HUES48 (cell line): ENCODE measurements around the gene SON.
"Not testable (repeated sequence)": the region's sequence is repeated elsewhere in the genome, so short reads cannot be mapped to it uniquely, and the experiment has no call there.

Experiments used
- H3K27ac ChIP-seq: one replicate; pipeline ENCODE4 v1.7.0; 2013; ENCODE audit warnings: low read depth, low read length, inconsistent platforms
- H3K27me3 ChIP-seq: 2 replicates; pipeline ENCODE4 v1.6.1; 2013; ENCODE audit warnings: mild to moderate bottlenecking, low read length; ENCODE audit not compliant: control insufficient read depth, insufficient read depth
- H3K36me3 ChIP-seq: 2 replicates; pipeline ENCODE4 v1.6.1; 2013; ENCODE audit warnings: low read length; ENCODE audit not compliant: control insufficient read depth, insufficient read depth
- H3K4me1 ChIP-seq: 2 replicates; pipeline ENCODE4 v1.6.1; 2013; ENCODE audit warnings: mild to moderate bottlenecking, low read length; ENCODE audit not compliant: control insufficient read depth, insufficient read depth
- H3K4me3 ChIP-seq: 2 replicates; pipeline ENCODE4 v1.5.1; 2013; ENCODE audit warnings: mild to moderate bottlenecking, low read depth, low read length
- H3K9ac ChIP-seq: 2 replicates; pipeline ENCODE4 v1.6.1; 2013; ENCODE audit warnings: mild to moderate bottlenecking, low read depth, low read length, moderate library complexity
- H3K9me3 ChIP-seq: 2 replicates; pipeline ENCODE4 v1.6.1; 2013; ENCODE audit warnings: low read length; ENCODE audit not compliant: control insufficient read depth, insufficient read depth

Gene SON

DNA sequence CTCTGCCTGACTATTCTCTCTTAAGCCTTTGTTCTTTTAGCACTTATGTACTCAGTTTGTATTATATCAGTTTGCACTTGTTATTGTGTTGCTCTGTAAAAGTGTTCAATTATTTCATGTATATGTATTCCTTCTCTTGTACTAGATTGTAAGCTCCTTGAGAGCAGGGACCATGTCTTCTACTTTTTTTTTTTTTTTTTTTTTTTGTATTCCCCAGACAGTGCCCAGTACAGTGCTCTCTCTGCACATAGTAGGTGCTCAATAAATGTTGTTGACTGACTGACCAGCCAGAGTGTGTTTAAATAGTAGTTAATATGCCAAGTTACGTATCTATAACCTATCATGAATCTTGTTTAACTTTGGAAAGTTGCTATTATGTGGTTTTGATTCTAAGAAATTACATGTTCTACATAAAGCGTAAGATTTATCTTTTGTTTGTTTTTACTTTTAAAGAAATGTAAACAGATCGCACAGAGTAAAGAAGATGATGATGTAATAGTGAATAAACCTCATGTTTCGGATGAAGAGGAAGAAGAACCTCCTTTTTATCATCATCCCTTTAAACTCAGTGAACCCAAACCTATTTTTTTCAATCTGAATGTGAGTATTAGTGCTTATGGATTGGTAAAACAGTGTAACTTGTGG, 16.1 kb downstream of the SON start:
- Histone ChIP-seq H3K36me3 (peaks cover 97% of the 10 kb centered on the region), H3K9ac (no peak overlapping the region), H3K27ac (no peak overlapping the region), H3K4me1 (no peaks in the 10 kb centered on the region), H3K4me3 (no peak overlapping the region), H3K27me3 (no peaks in the 10 kb centered on the region), H3K9me3 (no peaks in the 10 kb centered on the region)

DNA sequence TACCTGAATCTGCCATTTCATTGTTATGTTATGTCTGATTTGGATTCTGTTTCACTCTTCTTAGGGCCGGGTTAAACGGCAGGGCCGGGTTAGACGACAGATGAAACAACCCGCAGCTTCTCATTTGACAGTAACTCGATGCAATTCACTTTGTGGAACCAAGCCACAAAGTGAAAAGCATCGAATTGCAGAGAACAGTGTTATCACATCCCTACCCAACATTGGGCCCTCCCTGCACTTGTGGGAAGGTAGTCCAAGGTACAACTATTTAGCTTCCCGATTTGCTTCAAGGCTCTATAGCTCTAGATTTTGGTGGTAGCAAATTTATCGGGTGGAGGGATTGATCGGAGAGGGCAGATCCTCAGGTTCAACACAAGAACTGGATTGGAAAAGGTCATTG, 17.0 kb downstream of the SON start:
- Histone ChIP-seq H3K9ac (no peak overlapping the region), H3K27ac (no peak overlapping the region), H3K9me3 (no peaks in the 10 kb centered on the region), H3K4me3 (no peak overlapping the region), H3K36me3 (peaks cover 97% of the 10 kb centered on the region), H3K27me3 (no peaks in the 10 kb centered on the region), H3K4me1 (no peaks in the 10 kb centered on the region)

DNA sequence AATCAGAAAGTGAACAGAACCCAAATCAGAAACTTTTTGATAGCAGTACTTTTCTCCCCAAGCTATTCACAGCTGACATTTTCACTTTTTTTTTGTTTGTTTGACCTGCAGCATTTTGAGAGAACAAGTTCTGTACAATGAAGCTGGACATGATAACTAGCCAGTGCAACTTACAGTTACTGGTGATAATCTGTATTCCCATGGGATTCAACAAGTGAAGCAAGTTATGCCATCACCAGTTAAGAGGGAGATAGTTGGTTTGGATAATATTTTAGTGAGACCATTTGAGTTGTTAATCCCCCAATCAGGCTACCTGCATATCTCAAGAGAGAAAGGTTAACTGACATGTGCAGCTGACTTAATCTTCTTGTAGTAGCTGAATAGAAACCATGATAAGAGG, 18.1 kb downstream of the SON start:
- Histone ChIP-seq H3K4me3 (no peak overlapping the region), H3K36me3 (peaks cover 98% of the 10 kb centered on the region), H3K27ac (no peak overlapping the region), H3K4me1 (no peaks in the 10 kb centered on the region), H3K9me3 (no peaks in the 10 kb centered on the region), H3K9ac (no peak overlapping the region), H3K27me3 (no peaks in the 10 kb centered on the region)

DNA sequence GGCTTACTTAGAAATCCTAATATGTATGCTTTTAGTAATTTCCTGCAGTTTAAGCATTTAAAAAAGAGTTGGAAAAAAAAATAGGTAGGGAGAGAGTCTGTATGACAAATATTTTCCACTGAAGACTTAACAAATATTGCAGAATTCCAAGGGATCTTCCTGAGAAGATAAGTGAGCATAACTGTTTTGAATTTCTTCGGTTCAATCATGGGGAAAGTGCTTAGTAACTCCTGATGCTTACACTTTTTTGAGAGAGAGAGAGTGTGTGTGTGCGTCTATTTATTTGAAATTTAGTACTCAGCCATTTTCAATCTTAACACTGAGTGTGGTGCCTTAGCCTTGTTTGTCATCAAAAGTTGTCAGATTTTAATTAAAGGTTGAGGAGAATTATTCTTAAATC, 18.5 kb downstream of the SON start:
- Histone ChIP-seq H3K27ac (no peak overlapping the region), H3K4me1 (no peaks in the 10 kb centered on the region), H3K4me3 (no peak overlapping the region), H3K9me3 (no peaks in the 10 kb centered on the region), H3K9ac (no peak overlapping the region), H3K36me3 (peaks cover 99% of the 10 kb centered on the region), H3K27me3 (no peaks in the 10 kb centered on the region)

DNA sequence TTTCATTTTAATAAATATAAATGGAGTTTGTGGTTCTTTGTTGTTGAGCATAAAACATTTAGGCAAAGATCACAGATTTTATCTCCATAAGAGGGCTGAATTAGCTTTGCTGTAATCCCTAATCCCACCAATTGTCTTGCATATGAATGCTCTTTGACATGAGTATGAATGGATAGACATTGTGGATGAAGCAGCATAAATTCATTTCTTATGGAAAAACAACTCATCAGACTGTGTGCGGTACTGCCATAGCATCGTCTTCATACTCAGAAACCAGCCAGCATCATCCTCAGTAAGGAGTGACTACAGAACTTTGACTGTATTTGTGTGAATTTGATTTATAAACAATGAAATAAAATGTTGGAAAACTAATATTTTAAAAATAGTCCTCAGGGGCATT, 19.6 kb downstream of the SON start:
- H3K27me3 ChIP-seq: no peaks in the 10 kb centered on the region
- H3K4me3 ChIP-seq: no peak overlapping the region
- H3K4me1 ChIP-seq: no peaks in the 10 kb centered on the region
- H3K9ac ChIP-seq: no peak overlapping the region
- peaks cover 100% of the 10 kb centered on the region for H3K36me3 ChIP-seq
- no peak overlapping the region for H3K27ac ChIP-seq
- H3K9me3 ChIP-seq: no peaks in the 10 kb centered on the region

DNA sequence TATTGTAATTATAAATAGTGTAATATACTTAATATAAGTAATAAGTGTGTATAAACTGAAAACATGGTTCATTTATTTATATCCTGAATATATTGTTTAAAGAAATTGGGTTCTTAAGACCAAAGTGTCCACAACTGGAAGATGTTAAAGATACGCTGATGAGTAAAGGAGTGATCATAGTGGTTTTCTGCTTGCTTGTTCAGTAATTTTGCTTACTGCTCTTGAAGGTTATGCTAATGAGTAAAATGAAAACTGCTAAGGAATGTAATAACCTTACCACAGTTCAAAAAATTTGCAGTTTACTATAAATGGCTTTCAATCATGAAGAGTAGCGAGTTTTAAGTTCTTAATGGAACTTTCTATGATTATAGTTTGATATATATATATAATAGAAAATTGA, 23.7 kb downstream of the SON start:
- no peaks in the 10 kb centered on the region for H3K9me3 ChIP-seq
- peaks cover 100% of the 10 kb centered on the region for H3K36me3 ChIP-seq
- H3K4me1 ChIP-seq: no peaks in the 10 kb centered on the region
- no peaks in the 10 kb centered on the region for H3K27me3 ChIP-seq
- H3K9ac ChIP-seq: no peak overlapping the region
- no peak overlapping the region for H3K4me3 ChIP-seq
- H3K27ac ChIP-seq: no peak overlapping the region

DNA sequence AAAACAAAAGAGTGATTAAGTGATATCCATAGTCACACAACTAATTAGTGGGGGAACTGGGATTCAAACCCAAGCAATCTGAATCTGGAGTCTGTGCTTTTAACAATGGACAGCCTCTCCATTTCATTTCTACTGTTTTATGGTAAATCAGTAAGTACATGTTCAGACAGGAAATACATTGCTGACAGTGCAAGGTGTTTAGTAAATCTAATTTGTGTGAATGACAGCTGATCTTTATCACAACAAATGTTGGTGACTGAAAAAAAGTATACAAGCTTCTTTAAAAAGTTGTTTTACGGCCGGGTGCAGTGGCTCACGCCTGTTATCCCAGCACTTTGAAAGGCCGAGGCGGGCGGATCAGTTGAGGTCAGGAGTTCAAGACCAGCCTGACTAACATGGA, 25.1 kb downstream of the SON start:
- Histone ChIP-seq H3K27ac (no peak overlapping the region), H3K27me3 (no peaks in the 10 kb centered on the region), H3K4me1 (no peaks in the 10 kb centered on the region), H3K4me3 (no peak overlapping the region), H3K36me3 (peaks cover 100% of the 10 kb centered on the region), H3K9me3 (no peaks in the 10 kb centered on the region), H3K9ac (no peak overlapping the region)

DNA sequence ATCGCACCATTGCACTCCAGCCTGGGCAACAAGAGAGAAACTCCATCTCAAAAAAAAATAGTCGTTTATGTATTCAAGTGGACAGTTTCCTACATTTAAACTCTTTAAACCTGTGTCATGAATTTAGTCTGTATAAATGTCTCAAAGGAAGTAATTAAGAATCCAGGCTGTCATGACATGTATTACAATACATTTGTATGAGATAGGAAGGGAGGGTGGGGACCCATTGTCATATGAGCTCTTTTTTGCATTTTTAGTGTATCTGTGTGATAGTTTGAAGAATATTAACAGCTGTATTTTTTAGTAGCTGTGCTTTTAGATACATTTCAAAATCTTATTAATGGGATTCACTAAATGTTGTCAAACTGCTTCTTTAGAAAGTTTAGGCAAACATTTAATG, 25.6 kb downstream of the SON start:
- no peak overlapping the region for H3K27ac ChIP-seq
- H3K9ac ChIP-seq: no peak overlapping the region
- no peaks in the 10 kb centered on the region for H3K9me3 ChIP-seq
- H3K36me3 ChIP-seq: peaks cover 100% of the 10 kb centered on the region
- no peak overlapping the region for H3K4me3 ChIP-seq
- H3K4me1 ChIP-seq: no peaks in the 10 kb centered on the region
- H3K27me3 ChIP-seq: no peaks in the 10 kb centered on the region

DNA sequence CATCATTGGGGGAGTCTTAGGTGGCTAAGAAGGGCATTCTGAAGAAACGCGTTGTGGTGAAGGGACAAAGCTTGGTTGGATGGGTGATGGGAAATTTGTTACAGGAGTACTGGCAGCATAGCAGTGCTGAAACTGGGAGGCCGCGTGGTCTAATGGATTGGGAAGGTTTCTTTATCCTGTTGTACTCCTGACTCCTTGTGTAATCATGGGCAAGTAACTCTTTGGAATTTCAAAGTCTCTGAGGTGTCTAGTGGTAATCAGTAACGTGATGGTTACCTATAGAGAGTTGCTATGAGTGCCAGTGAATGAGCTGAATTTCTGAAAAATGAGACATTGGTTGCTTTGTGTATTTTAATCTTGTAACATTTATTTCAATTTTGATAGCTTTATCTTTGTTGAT, 27.2 kb downstream of the SON start:
- H3K36me3 ChIP-seq: peaks cover 100% of the 10 kb centered on the region
- no peaks in the 10 kb centered on the region for H3K4me1 ChIP-seq
- H3K4me3 ChIP-seq: no peak overlapping the region
- H3K9ac ChIP-seq: no peak overlapping the region
- no peaks in the 10 kb centered on the region for H3K27me3 ChIP-seq
- H3K27ac ChIP-seq: no peak overlapping the region
- no peaks in the 10 kb centered on the region for H3K9me3 ChIP-seq

DNA sequence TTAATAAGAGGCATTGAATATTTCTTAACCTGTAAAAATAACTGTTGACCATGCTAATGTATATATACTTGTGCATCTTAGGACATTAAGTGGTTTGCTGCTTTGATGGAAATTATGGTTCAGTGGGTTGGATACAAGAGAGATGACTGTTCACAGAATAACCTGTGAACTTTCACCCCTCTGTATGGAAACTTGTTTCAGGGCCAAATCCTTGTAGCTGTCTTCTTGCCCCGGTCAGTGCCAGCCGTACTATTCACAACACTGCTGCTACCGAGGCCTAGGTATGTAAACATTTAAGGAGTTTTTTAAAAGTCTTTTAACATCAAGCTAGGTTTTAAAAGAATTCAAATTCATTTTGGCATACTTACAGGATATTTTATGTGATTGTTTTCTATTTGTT, 29.5 kb downstream of the SON start:
- Histone ChIP-seq H3K4me3 (no peak overlapping the region), H3K4me1 (no peaks in the 10 kb centered on the region), H3K27ac (no peak overlapping the region), H3K27me3 (no peaks in the 10 kb centered on the region), H3K36me3 (peaks cover 100% of the 10 kb centered on the region), H3K9ac (no peak overlapping the region), H3K9me3 (no peaks in the 10 kb centered on the region)

DNA sequence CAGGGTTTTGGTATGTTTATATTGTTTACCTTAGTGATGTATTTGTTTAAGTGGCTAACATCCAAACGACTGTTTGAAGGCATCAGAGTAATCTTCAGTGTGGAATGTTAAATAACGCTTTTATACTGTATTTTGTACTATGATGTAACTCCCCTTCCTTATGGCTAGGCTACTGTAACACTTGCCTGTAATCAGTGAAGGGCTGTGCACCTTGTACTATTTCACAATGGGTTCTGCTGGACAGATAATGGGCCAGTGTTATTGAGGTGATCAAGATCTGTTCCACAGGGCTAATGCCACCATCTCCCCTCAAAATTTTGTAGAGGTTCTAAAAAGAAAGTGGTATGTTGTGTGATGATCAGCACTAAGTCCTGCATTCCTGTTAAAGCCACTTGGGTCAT, 33.9 kb downstream of the SON start:
- H3K4me1 ChIP-seq, H3K27ac ChIP-seq, H3K27me3 ChIP-seq, H3K4me3 ChIP-seq, H3K9ac ChIP-seq, H3K9me3 ChIP-seq: not testable (repeated sequence)
- H3K36me3 ChIP-seq: peaks cover 90% of the 10 kb centered on the region

DNA sequence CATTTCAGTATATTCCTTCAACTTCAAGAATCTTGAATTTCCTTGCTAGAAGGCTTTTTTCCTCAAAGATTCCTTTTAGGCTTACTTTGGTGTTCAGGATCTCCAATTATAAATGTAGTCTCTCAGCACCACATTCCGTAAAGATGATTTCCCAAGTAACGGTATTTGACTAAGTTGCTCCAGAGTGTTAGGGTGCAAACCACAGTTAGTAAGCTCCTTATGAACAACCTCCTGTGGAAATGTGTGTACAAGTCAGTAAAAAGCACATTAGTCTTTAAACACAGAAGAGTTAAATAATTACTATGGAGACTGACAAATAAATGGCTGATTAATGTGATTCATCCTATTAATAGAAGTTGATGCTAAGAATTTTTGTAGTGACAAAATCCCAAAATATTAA, 35.4 kb downstream of the SON start:
- Histone ChIP-seq H3K36me3 (peaks cover 87% of the 10 kb centered on the region), H3K27ac (no peak overlapping the region), H3K9ac (no peak overlapping the region)

More for the DNA sequence above, 35.4 kb downstream of the SON start:
- Histone ChIP-seq H3K4me1 (no peaks in the 10 kb centered on the region), H3K9me3 (no peaks in the 10 kb centered on the region), H3K4me3 (no peak overlapping the region), H3K27me3 (no peaks in the 10 kb centered on the region)
